NCI-H1930 (cell line): Measurements from ENCODE around the gene PPY.
A peak's percentile ranks its signal among the peaks of the same experiment; 100 is the strongest.
"Not testable (repeated sequence)": the region's sequence is repeated elsewhere in the genome, so short reads cannot be mapped to it uniquely, and the experiment has no call there.

Experiments
- DNase-seq, 2 experiments: peaks; one replicate each; lab custom pipeline; 2025; lab: John Stamatoyannopoulos, UW

The PPY gene

DNA sequence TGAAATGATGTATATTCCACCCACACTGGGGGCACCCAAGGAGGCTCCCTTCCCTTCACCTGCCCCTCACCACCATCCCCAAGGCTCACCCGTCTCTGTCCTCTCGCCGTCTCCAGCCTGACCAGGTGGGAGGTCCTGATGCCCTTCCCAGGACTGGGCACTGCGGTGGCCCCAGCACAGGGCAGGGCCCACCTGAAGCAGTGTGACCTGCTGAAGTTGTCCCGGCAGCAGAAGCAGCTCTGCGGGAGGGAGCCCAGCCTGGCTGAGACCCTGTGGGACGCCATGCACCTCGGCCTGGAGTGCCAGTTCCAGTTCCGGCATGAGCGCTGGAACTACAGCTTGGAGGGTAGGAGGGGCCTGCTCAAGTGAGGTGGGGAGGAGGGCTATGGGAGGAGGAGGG is 9.9 kb downstream of the PPY start:
- DNase-seq: no peak

- no peak for DNase-seq
Observed at GRCh38 chr17:43931062-43931571, 11.2 kb downstream of the PPY start.

DNA sequence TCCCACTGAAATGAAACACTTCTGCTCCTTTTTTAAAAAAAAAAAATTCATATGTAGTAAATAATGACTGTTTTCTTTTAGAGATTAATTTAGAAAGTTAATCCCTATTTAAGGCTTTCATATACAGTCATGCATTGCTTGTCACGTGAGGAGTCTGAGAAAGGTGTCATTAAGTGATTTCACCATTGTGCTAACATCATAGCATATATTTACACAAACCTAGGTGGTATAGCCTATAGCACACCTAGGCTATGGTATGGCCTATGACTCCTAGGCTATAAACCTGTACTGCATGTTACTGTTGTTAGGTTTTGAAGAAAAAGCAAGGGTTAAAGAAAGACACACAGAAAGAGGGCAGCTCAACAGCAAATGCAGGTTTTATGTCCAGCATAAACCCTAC is 13.7 kb downstream of the PPY start:
- no peak for DNase-seq

DNA sequence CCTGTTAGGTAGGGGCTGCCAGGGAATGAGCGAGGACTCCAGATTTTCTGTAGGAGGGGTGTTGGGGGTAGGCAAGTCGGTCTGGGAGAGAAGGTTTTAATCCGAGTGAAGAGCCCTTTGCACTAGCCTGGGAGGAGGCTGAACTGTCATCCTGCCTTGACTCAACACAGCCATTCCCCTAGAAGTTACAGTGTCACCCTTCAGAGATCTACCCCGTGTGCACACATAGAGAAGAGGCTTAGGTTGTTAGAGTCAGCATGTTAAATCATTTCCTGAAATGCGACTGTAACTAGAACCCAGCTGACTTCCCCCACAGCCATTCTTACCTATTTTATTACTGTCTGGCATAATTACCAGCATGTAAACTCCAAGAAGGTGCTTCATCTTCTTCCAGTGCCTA is 14.3 kb downstream of the PPY start:
- DNase-seq: not testable (repeated sequence)

DNA sequence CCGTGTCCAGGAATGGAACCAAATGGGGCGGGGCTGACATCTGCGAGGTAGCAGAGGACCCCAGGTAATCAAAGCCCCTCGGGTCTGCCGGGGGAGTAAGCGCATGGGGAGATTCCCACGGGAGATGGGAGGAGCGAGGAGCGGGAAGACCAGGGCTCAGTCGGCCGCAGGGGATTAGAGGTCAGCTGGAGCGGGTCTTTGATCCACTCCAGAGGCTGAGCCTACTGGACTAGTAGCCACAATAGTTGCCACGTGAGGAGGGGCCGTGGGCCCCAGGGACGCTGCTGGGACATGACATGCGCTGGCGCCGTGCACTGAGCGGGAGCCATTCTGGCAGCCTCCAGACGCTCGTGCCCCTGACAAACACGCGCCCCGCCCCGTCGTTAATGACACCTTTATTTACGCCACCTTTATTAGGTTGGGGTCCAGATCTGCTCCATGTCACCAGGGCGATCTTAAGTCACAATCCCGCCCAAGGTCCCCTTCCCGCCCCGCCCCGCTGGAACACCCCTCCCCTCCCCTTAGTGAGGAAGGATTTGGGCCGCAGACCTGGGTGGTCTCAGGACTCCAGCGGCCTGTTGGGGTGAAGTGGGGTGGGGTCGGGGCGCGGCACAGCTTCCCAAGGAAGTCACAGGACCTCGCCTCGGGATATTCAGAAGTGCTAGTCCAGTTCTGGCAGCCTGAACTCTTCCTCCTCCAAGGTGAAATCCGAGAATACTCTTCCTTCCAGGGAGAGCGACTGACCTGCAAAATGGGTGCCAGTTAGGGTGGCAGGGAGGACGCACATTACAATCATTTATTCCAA is 15.0 kb downstream of the PPY start:
- no peak for DNase-seq

- no peak for DNase-seq
Observed at GRCh38 chr17:43924558-43924957, 17.7 kb downstream of the PPY start.

DNA sequence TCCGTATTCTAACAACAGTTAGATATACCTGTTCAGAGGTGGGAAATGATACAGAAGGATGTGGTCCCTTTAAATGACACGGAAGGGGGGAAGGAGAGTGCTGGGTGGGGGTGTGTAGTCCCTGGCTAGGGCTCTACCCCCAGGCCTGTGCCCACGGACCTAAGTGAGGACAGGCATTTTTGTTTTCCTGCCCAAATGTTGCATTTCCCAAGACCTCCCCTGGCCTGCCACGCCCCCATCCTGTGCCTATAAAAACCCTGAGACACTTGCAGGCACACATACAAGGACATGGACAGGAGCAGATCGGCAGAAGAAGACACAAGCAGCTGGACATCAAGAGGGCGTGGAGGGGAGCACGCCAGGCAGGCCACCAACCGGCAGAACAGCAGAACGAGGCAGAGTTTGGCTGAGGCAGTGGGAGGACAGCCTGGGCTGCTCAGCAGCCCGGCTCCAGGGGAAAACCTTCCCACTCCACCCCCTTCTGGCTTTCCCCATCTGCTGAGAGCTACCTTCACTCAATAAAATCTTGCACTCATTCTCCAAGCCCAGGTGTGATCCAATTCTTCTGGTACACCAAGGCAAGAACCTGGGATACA is 21.7 kb downstream of the PPY start:
- DNase-seq: no peak

DNA sequence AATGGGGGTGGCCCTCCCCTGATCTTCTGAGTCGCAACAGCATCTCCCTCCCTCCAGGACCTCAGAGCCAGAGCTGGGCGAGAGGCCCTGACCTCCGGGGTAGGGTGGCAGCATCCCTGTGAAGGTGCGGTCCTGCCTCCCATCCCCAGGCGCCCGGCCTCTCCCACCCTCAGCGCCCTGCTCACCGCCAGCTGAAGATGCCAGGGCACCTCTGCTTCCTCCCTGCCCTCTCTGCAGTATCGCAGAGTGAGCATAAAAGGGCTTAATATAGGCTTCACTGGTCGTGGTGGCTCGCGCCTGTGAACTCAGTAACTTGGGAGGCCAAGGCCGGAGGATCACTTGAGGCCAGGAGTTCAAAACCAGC is 24.3 kb downstream of the PPY start:
- DNase-seq: no peak

DNA sequence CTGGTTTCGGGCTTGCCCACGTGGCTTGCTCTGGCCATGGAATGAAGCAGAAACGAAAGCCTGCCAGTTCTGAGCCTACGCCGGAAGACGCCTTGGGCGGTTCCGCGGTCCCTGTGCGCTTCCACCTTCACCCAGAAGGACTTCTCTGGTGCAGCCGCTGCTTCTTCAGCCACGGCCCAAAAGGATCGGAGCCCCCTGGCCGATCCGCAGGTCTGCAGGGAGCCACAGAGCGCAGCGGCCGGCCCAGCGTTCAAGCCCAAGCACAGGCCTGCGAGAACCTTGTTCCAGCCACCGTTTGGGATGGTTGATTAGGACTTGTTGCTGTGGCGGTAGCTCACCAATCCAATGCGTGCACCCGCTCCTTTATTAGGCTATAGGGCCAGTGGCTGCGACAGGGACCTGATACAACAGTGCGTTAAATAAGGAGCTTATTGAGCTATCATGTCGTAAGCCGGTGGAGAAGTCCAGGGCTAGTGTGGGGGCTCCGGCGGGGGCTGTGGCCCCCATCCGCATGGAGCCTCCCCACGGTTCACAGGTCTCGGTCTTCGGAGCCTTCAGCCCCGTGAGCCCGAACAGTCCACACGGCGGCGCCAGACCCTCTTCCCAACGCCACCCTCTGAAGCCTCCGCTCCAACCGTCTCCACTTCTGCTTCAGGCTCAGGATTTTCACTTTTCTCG is 24.8 kb downstream of the PPY start:
- DNase-seq: no peak

- DNase-seq: no peak
Observed at GRCh38 chr17:43917016-43917347, 25.3 kb downstream of the PPY start.

DNA sequence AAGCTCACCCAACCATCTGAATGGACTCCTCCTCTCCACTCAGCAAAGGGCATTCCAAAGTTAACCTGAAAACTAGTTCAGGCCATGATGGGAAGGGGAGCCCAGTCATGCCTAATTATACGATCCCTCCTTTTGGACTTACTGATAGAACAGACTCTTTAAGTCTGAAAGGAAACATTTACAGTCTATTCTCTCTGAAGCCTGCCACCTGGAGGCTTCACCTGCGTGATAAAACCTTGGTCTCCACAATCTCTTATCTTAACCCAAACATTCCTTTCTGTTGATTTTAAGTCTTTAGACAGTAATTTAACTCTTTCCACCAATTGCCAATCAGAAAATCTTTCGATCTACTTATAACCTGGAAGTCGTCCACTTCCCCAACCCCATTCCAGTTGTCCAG is 25.9 kb downstream of the PPY start:
- DNase-seq: no peak

- DNase-seq: no peak
Observed at GRCh38 chr17:43915559-43915958, 26.7 kb downstream of the PPY start.

GRCh38 chr17:43914451-43914850 is 27.8 kb downstream of the PPY start:
- no peak for DNase-seq

DNA sequence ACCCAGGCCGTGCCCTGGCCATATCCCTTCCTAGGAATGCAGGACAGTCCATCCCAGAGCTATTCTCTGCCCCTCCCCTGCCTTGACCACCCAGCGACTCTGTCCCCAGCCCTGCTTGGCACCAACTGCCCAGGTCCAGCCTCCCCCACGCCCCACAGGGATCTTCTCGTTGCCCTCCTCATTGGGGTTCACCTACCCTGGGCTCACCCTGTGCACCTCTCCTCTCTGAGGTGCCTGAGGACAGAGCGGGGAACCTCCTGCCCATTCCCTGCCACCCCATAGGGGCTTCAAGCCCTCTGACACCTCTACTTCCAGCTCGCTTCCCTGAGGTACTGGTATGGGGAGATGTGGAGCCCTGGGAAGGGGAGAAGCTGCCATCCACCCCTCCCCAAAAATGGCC is 28.7 kb downstream of the PPY start:
- DNase-seq: no peak

DNA sequence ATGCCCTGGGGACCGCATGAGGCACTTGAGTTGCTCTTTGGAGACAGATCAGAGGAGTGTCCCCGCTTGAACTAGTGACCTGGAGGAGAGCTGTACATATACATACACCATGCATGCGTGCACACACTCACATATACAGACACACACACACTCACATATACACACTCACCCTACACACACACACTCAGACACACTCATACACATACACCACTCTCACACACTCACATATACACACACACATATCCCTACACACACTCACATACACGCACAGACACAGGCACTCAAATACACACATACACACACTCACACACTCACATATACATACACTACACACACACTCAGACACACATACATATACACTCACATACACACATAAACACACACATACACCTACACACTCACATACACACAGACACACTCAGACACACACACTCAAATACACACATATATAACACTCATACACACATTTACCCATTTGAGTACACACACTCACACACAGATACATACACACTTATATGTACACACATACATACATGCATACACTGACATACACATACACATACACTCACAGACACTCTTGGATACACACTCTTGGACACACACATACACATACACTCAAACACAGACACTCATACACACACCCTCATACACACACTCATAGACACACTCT is 29.5 kb downstream of the PPY start:
- DNase-seq: no peak

DNA sequence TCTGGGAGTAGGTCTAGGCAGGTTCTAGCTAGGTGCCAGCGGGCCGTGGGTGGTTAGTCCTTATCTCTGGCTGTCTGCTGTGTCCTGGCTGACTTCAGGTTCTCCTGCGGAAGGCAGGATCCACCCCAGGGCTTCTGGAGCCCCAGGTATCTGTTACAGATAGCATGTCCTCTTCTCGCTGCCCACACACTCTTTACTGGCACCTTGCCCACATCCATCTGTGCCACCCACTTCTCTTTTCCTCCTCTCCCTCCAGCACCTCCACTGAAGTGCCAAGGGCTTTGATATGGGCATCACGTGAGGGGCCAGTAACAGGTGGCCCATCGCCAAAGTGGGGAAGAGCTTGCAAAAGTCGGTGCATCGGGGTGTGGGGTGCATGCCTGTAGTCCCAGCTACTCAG is 30.4 kb downstream of the PPY start:
- DNase-seq: no peak

- no peak for DNase-seq
Observed at GRCh38 chr17:43909537-43910231, 32.6 kb downstream of the PPY start.

- DNase-seq: peak in 1 of 2 experiments; percentile 24
Observed at GRCh38 chr17:43907998-43908721, 34.1 kb downstream of the PPY start.

DNA sequence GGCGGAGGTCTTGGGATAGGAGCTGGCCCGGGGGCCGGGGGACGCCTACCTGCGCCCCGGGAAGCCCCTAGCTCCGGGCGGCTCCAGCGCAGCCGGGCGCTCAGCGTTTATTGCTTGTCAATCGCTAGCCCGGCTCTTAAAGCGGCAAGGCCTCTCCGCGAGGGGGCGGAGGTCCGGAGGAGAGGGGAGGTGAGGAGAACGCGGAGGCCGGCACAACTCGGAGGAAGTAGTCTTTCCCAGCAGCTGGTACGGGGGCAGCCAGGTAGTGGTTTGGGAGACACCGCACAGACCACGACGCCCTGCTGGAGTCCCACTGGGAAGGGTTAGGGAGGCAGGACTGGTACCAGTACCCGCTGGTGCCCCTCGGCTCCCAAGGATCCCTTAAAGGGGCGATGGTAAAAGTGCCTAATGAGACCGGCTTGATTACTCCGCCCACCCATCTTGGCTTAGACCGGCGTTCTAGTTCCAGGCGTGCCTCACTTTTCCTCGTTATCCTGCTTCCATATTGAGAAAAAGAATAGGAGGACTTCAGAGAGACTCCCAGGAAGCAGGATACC is 34.8 kb downstream of the PPY start, which contains the start of gene MPP2:
Gene MPP2, minus strand, starts transcription at position 112 of the 557 bp plus-strand sequence. CDS start 3,076 bp downstream, outside the sequence.
- peak; percentile 65 to 74 for DNase-seq

DNA sequence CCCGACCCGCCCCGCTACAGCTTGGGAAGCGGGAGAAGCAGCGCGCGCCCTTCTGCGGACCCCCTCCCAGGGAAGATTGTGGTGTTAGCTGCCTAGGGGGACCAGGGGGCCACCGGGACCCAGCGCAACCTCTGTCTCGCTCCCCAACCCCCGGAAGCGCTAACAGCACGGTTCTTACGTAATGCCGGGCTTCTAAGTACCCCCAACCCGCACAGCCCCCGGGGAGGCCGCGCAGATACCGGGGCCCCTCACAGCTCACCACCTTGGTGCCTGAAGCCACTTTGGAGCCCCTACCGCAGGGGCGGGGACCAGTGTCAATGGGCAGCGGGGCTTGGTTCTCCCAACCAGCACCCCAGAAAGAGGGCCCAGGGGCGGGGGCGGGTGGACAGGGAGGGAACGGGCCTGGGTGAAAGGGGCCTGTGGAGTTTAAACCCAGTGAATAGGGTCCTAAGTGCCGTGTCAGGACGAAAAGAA is 35.3 kb downstream of the PPY start:
- no peak for DNase-seq
